GM21737 (cell line): ENCODE measurements around the gene ELAPOR2.
"Not testable (repeated sequence)": the region's sequence is repeated elsewhere in the genome, so short reads cannot be mapped to it uniquely, and the experiment has no call there.

Experiments used
- ATAC-seq: cut with Tn5 transposase; IDR thresholded peaks from one replicate; pipeline ENCODE4 v1.9.1; 2021; ENCODE audit warnings: mild to moderate bottlenecking, moderate library complexity; ENCODE audit not compliant: unreplicated experiment

ELAPOR2 gene

GRCh38 chr7:87059525-87060287 is at the start of gene ELAPOR2:
Gene ELAPOR2, minus strand, starts transcription at chr7:87059654. Its CDS starts 141 bp downstream, at chr7:87059513.
- peak; percentile 96 for ATAC-seq

- no peak for ATAC-seq
Measured at GRCh38 chr7:87107949-87108776, 48.7 kb upstream of the ELAPOR2 start.

- ATAC-seq = no peak
Measured at GRCh38 chr7:87106974-87107612, 47.6 kb upstream of the ELAPOR2 start.

GRCh38 chr7:87105401-87105800 is 45.9 kb upstream of the ELAPOR2 start:
- no peak for ATAC-seq

GRCh38 chr7:87100326-87100725 is 40.9 kb upstream of the ELAPOR2 start:
- ATAC-seq = no peak

GRCh38 chr7:87097375-87097774 is 37.9 kb upstream of the ELAPOR2 start:
- not testable (repeated sequence) for ATAC-seq

GRCh38 chr7:87094322-87094721 is 34.9 kb upstream of the ELAPOR2 start:
- no peak for ATAC-seq

- ATAC-seq = no peak
Measured at GRCh38 chr7:87092568-87093091, 33.2 kb upstream of the ELAPOR2 start.

- no peak for ATAC-seq
Measured at GRCh38 chr7:87091487-87092066, 32.1 kb upstream of the ELAPOR2 start.

GRCh38 chr7:87083865-87084519 is 24.5 kb upstream of the ELAPOR2 start:
- no peak for ATAC-seq

- no peak for ATAC-seq
Measured at GRCh38 chr7:87082675-87083074, 23.2 kb upstream of the ELAPOR2 start.

GRCh38 chr7:87075671-87076404 is 16.4 kb upstream of the ELAPOR2 start:
- no peak for ATAC-seq

- ATAC-seq = no peak
Measured at GRCh38 chr7:87067788-87068187, 8.3 kb upstream of the ELAPOR2 start.

GRCh38 chr7:87060288-87060537 is 759 bp upstream of the ELAPOR2 start:
- ATAC-seq = no peak

- peak; percentile 39 for ATAC-seq
Measured at GRCh38 chr7:87058744-87059524, 520 bp downstream of the ELAPOR2 start.

GRCh38 chr7:87057210-87057609 is 2.2 kb downstream of the ELAPOR2 start:
- ATAC-seq = no peak

GRCh38 chr7:87056346-87056745 is 3.1 kb downstream of the ELAPOR2 start:
- no peak for ATAC-seq

GRCh38 chr7:87048839-87049238 is 10.6 kb downstream of the ELAPOR2 start:
- ATAC-seq = no peak

GRCh38 chr7:87046456-87046855 is 13.0 kb downstream of the ELAPOR2 start:
- no peak for ATAC-seq
